GM18517 (cell line): ENCODE measurements around the gene DKC1.

Source experiments
- ATAC-seq: cut with Tn5 transposase; IDR thresholded peaks from one replicate; pipeline ENCODE4 v1.9.1; 2021; ENCODE audit warnings: mild to moderate bottlenecking, moderate library complexity; ENCODE audit not compliant: unreplicated experiment

Gene DKC1

GRCh38 chrX:154735695-154736393, 26.8 kb upstream of the DKC1 start:
- no peak for ATAC-seq

GRCh38 chrX:154737136-154737535, 25.5 kb upstream of the DKC1 start:
- no peak for ATAC-seq

GRCh38 chrX:154738011-154738738, 24.5 kb upstream of the DKC1 start:
- ATAC-seq, result no peak

GRCh38 chrX:154739952-154740465, 22.7 kb upstream of the DKC1 start:
- ATAC-seq, result no peak

- no peak for ATAC-seq
These were observed 20.1 kb upstream of the DKC1 start for GRCh38 chrX:154742613-154743012.

- ATAC-seq, result peak; percentile 57
These were observed 13.8 kb upstream of the DKC1 start for GRCh38 chrX:154748712-154749339.

- ATAC-seq, result no peak
These were observed 12.8 kb upstream of the DKC1 start for GRCh38 chrX:154749856-154750255.

GRCh38 chrX:154750301-154751202, 12.1 kb upstream of the DKC1 start, which contains the start of gene GAB3:
GAB3 (minus strand) TSS chrX:154751077; CDS start chrX:154751025, 52 bp downstream.
- ATAC-seq, result peak; percentile 50

- ATAC-seq, result no peak
These were observed 11.4 kb upstream of the DKC1 start for GRCh38 chrX:154751203-154751668.

- ATAC-seq, result no peak
These were observed 10.9 kb upstream of the DKC1 start for GRCh38 chrX:154751669-154752271.

GRCh38 chrX:154758696-154759095, 4.0 kb upstream of the DKC1 start:
- ATAC-seq, result no peak

- no peak for ATAC-seq
These were observed 607 bp upstream of the DKC1 start for GRCh38 chrX:154761977-154762536.

GRCh38 chrX:154774622-154775021, 12.0 kb downstream of the DKC1 start:
- ATAC-seq, result no peak

GRCh38 chrX:154775419-154776349, 13.0 kb downstream of the DKC1 start:
- no peak for ATAC-seq

- no peak for ATAC-seq
These were observed 14.1 kb downstream of the DKC1 start for GRCh38 chrX:154776753-154777152.

GRCh38 chrX:154779261-154779660, 16.6 kb downstream of the DKC1 start:
- no peak for ATAC-seq

GRCh38 chrX:154780968-154781367, 18.3 kb downstream of the DKC1 start:
- no peak for ATAC-seq

GRCh38 chrX:154784149-154784995, 21.7 kb downstream of the DKC1 start:
- no peak for ATAC-seq
